Measurements from ENCODE around the gene CELSR1. TPM values are rescaled to one million over a fixed set of nuclear protein-coding genes. Genes with fewer than 3 reads are reported as not detected.

Gene CELSR1
- total and polyA plus RNA-seq, 9 donors, result 0.63 to 25.2 (median 2.9) TPM

DNA sequence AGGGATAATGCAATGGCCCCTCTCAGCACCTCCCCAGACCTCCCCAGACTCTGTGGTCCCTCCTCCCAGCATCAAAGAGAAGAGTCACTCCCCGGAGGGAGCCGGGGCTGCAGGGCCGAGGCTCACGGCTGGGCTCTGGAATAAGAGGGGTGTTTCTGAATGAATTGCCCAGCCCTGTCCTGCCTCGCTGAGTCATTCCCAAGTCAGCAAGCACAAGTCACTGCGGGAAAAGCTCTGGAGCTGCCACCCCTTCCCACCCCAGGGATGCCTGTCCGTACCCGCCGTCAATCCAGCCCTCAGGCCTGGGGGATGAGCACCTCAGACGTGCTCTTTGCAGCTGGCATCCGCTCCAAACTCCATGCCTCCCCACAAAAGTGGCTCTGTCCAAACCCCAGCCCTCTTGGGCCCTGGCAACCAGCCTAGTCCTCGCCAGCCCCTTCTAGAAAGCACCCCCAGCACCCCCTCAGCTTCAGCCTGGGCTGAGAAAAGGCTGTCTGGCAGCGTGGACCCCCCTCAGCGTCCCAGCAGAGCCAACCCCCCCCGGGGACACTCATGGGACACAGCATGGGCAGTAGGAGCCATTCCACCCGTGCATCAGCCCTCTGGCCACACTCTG lies 22.7 kb downstream of the CELSR1 start:
- intact Hi-C loops (cut with DNase I), result no loop called here
- Histone ChIP-seq H3K4me1 (ENCODE audit: insufficient read depth) (no peaks in the 10 kb centered on the region), H3K36me3 (no peaks in the 10 kb centered on the region), H3K4me3 (no peak overlapping the region), H3K27ac (no peak overlapping the region), H3K27me3 (no peaks in the 10 kb centered on the region), H3K9me3 (no peaks in the 10 kb centered on the region)
- TF ChIP-seq, protein P1, sequence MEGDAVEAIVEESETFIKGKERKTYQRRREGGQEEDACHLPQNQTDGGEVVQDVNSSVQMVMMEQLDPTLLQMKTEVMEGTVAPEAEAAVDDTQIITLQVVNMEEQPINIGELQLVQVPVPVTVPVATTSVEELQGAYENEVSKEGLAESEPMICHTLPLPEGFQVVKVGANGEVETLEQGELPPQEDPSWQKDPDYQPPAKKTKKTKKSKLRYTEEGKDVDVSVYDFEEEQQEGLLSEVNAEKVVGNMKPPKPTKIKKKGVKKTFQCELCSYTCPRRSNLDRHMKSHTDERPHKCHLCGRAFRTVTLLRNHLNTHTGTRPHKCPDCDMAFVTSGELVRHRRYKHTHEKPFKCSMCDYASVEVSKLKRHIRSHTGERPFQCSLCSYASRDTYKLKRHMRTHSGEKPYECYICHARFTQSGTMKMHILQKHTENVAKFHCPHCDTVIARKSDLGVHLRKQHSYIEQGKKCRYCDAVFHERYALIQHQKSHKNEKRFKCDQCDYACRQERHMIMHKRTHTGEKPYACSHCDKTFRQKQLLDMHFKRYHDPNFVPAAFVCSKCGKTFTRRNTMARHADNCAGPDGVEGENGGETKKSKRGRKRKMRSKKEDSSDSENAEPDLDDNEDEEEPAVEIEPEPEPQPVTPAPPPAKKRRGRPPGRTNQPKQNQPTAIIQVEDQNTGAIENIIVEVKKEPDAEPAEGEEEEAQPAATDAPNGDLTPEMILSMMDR (IDR thresholded peaks at IDR 0.05), result no peak
- TF ChIP-seq EP300 (IDR thresholded peaks at IDR 0.05) (no peak), POLR2A (IDR thresholded peaks at IDR 0.05) (no peak)
- no peak for DNase-seq
- WGBS, 3 donors, result 77 to 81% (median 79%) methylated on average over 14 to 16 of the region's 16 CpGs

DNA sequence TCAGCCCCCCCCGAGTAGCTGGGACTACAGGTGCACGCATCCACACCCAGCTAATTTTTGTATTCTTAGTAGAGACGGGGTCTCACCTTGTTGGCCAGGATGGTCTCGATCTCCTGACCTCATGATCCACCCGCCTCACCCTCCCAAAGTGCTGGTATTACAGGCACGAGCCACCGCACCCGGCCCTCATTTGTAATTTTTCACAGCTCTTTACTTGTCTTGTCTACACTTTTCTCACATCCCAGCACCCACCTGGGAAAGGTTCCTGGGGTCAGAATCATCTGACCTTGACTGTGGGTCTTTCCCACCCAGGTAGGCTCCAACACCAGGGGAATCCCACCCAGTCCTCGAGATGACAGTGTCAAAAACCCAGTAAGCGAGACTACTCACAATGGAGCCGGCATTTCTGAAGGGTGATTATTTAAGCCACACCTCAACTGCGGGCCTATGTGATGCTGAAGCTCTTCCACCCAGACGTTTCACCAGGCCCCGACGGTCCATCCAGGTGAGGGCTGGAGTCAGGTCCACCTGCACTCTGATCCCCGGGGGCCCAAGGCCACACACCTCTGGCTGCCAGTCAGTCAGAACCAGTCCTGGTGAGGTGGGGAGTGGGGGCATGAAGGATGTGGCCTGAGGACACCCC lies 23.4 kb downstream of the CELSR1 start:
- intact Hi-C loops (cut with DNase I), result no loop called here
- Histone ChIP-seq H3K36me3 (no peaks in the 10 kb centered on the region), H3K4me3 (no peak overlapping the region), H3K27me3 (no peaks in the 10 kb centered on the region), H3K4me1 (ENCODE audit: insufficient read depth) (no peaks in the 10 kb centered on the region), H3K27ac (no peak overlapping the region), H3K9me3 (no peaks in the 10 kb centered on the region)
- DNase-seq, result no peak
- 85 to 91% (median 90%) methylated on average over 16 of the region's 16 CpGs for WGBS, 3 donors
- TF ChIP-seq, protein P1 (IDR thresholded peaks at IDR 0.05), result no peak
- TF ChIP-seq EP300 (IDR thresholded peaks at IDR 0.05) (no peak), POLR2A (IDR thresholded peaks at IDR 0.05) (no peak)

DNA sequence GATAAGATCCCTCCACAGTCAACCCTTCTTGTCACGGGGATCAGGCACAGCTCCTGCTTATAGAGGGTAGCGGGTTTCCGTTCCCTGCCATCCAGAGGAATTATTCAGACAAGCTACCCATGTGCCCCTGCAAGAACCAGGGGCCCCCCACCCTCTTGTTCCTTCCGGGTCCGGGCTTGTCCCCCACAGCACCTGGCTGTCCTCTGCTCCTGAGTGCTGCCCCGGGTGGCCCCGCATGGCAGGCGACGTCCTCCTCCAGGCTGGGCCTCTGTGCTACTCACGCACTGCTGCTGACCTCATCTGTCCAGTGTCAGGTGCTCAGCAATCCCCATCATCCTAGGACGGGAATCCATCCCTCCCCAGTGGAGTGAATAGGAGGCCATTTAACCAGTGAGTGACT lies 24.7 kb downstream of the CELSR1 start:
- H3K4me1 ChIP-seq (ENCODE audit: insufficient read depth), result no peaks in the 10 kb centered on the region
- no peaks in the 10 kb centered on the region for H3K36me3 ChIP-seq
- H3K27me3 ChIP-seq, result no peaks in the 10 kb centered on the region
- TF ChIP-seq, protein P1 (IDR thresholded peaks at IDR 0.05), result no peak
- TF ChIP-seq EP300 (IDR thresholded peaks at IDR 0.05), result no peak
- no peak for TF ChIP-seq POLR2A (IDR thresholded peaks at IDR 0.05)
- H3K27ac ChIP-seq, result no peak overlapping the region
- H3K9me3 ChIP-seq, result no peaks in the 10 kb centered on the region
- no peak for DNase-seq
- no peak overlapping the region for H3K4me3 ChIP-seq
- intact Hi-C loops (cut with DNase I), result no loop called here
- WGBS, 3 donors, result 89 to 90% (median 90%) methylated on average over 11 of the region's 11 CpGs

DNA sequence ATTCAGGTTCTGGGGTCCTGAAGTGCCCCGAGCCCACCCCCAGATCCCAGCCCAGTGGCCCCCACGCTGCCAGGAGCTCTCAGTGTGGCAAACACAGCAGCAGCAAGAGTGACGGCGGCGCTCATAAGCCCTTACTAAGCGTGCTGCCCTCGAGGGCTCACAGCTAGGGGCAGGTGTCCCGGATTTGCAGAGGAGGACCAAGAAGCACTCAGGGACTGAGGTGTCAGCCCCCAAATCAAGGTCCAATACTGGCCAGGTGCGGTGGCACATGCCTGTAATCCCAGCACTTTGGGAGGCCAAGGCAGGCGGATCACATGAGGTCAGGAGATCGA lies 25.4 kb downstream of the CELSR1 start:
- Histone ChIP-seq H3K4me3 (no peak overlapping the region), H3K27ac (no peak overlapping the region), H3K27me3 (no peaks in the 10 kb centered on the region), H3K36me3 (no peaks in the 10 kb centered on the region), H3K9me3 (no peaks in the 10 kb centered on the region), H3K4me1 (ENCODE audit: insufficient read depth) (no peaks in the 10 kb centered on the region)
- WGBS, 3 donors, result 80 to 85% (median 81%) methylated on average over 11 of the region's 11 CpGs
- no peak for DNase-seq
- TF ChIP-seq POLR2A (IDR thresholded peaks at IDR 0.05) (no peak), EP300 (IDR thresholded peaks at IDR 0.05) (no peak)
- TF ChIP-seq, protein P1 (IDR thresholded peaks at IDR 0.05), result no peak
- intact Hi-C loops (cut with DNase I), result no loop called here

All from ovary (tissue), 9 donors.